HCT116 (cell line): Measurements from ENCODE around the gene PRRC2C. TPM values are rescaled to one million over a fixed set of nuclear protein-coding genes. Genes with fewer than 3 reads are reported as not detected.

Experiments used
- ATAC-seq: fragments of 200-7000 bp; cut with Tn5 transposase; 2 replicates; pipeline ENCODE4 v1.9.1; 2020; ENCODE audit warnings: mild to moderate bottlenecking, moderate library complexity
- BruUV-seq: library from RNA; stranded (reverse); fragments of 400-500 nt; replicated peaks from 2 replicates; lab custom pipeline; 2021; lab: Mats Ljungman, UMichigan
- CTCF ChIA-PET: fragments of 300-600 bp; sonication (Branson Sonifier 250); formaldehyde crosslinking; loops from one replicate; lab custom pipeline; 2021; ENCODE audit warnings: antibody characterized with exemption; lab: Charles Lee
- POLR2A ChIA-PET: fragments of 300-600, 350-600 bp; sonication (Branson Sonifier 250); formaldehyde crosslinking; loops from one replicate; lab custom pipeline; 2021; ENCODE audit warnings: antibody characterized with exemption; lab: Charles Lee
- RAD21 ChIA-PET, 2 experiments: fragments of 300-600 bp; sonication (Branson Sonifier 250); formaldehyde crosslinking; loops; one replicate each; lab custom pipeline; 2023; ENCODE audit warnings: low total read pairs in 2 of 2; ENCODE audit not compliant: uncharacterized antibody in 2 of 2, unreplicated experiment in 2 of 2, low non-redundant PET in 1 of 2; lab: Charles Lee
- DNase-seq: peaks from one replicate; pipeline ENCODE4 v3.0.0-alpha.2; 2010; ENCODE audit warnings: low read depth, low spot score
- H2AFZ ChIP-seq: fragments of 200-600 bp; shearing (Covaris generic), sonication (generic); 2 replicates; pipeline ENCODE4 v1.6.1; 2017; ENCODE audit warnings: low read depth, mixed run types, mixed read lengths, antibody characterized with exemption, low read length; ENCODE audit not compliant: poor library complexity, severe bottlenecking
- H3K27ac ChIP-seq: 2 replicates; pipeline ENCODE4 v1.5.1; 2012; ENCODE audit warnings: low read depth, low read length
- H3K27me3 ChIP-seq: fragments of 200-600 bp; sonication (generic); 2 replicates; pipeline ENCODE4 v1.6.1; 2016; ENCODE audit warnings: mixed run types, low read length, mixed read lengths; ENCODE audit not compliant: insufficient read depth
- H3K36me3 ChIP-seq, 2 experiments: fragments of 200-500 bp in 1 of 2; fragments of 200-600 bp in 1 of 2; sonication (Bioruptor generic) in 1 of 2; sonication (generic) in 1 of 2; 2 replicates each; pipeline versions ENCODE4 v1.5.1 to v1.6.1; 2014 to 2016; ENCODE audit warnings: low read length in 2 of 2, inconsistent platforms in 1 of 2, mixed read lengths in 1 of 2, mixed run types in 1 of 2; ENCODE audit not compliant: insufficient read depth in 2 of 2, control insufficient read depth in 1 of 2
- H3K4me1 ChIP-seq, 2 experiments: fragments of 200-600 bp in 1 of 2; sonication (generic) in 1 of 2; 2 replicates each; pipeline versions ENCODE4 v1.5.1 to v1.6.1; 2012 to 2017; ENCODE audit warnings: low read length in 2 of 2, inconsistent platforms in 1 of 2, mild to moderate bottlenecking in 1 of 2, mixed read lengths in 1 of 2, mixed run types in 1 of 2, moderate library complexity in 1 of 2; ENCODE audit not compliant: insufficient read depth in 2 of 2, control insufficient read depth in 1 of 2
- H3K4me2 ChIP-seq: fragments of 200-600 bp; sonication (generic); 2 replicates; pipeline ENCODE4 v1.6.1; 2017; ENCODE audit warnings: mixed run types, low read length, mixed read lengths
- H3K4me3 ChIP-seq, 2 experiments: fragments of 200-600 bp in 1 of 2; sonication (generic) in 1 of 2; replicated peaks in 1 of 2; 2 replicates each; pipeline ENCODE4 v1.5.1; 2011 to 2016; ENCODE audit warnings: low read length in 2 of 2, control low read depth in 1 of 2, low read depth in 1 of 2, mild to moderate bottlenecking in 1 of 2, mixed read lengths in 1 of 2, mixed run types in 1 of 2
- H3K79me2 ChIP-seq: fragments of 200-600 bp; sonication (generic); 2 replicates; pipeline ENCODE4 v1.6.1; 2017; ENCODE audit warnings: mild to moderate bottlenecking, mixed run types, low read length, moderate library complexity, mixed read lengths; ENCODE audit not compliant: insufficient read depth
- H3K9ac ChIP-seq: fragments of 200-600 bp; sonication (generic); 2 replicates; pipeline ENCODE4 v1.6.1; 2016; ENCODE audit warnings: low read length, mixed read lengths
- H3K9me2 ChIP-seq: fragments of 200-600 bp; sonication (generic), shearing (Covaris generic); 2 replicates; pipeline ENCODE4 v1.6.1; 2017; ENCODE audit warnings: mixed run types, mild to moderate bottlenecking, moderate library complexity; ENCODE audit not compliant: insufficient read depth
- H3K9me3 ChIP-seq, 2 experiments: fragments of 200-500 bp in 1 of 2; fragments of 200-600 bp in 1 of 2; sonication (Bioruptor generic) in 1 of 2; sonication (generic) in 1 of 2; 2 replicates each; pipeline ENCODE4 v1.6.1; 2014 to 2017; ENCODE audit warnings: low read length in 2 of 2, mixed read lengths in 2 of 2, inconsistent platforms in 1 of 2, low read depth in 1 of 2, mild to moderate bottlenecking in 1 of 2, mixed run types in 1 of 2, moderate library complexity in 1 of 2; ENCODE audit not compliant: control insufficient read depth in 1 of 2, insufficient read depth in 1 of 2
- H4K20me1 ChIP-seq: fragments of 200-600 bp; sonication (generic), shearing (Covaris generic); 2 replicates; pipeline ENCODE4 v1.6.1; 2017; ENCODE audit warnings: mixed run types, mild to moderate bottlenecking, moderate library complexity; ENCODE audit not compliant: insufficient read depth
- ATF3 ChIP-seq: IDR thresholded peaks from 2 replicates; pipeline ENCODE4 v1.6.1; 2012
- CBX3 ChIP-seq: IDR thresholded peaks from 2 replicates; pipeline ENCODE4 v1.6.1; 2012; ENCODE audit warnings: low read depth
- CEBPB ChIP-seq: IDR thresholded peaks from 2 replicates; pipeline ENCODE4 v1.6.1; 2012; ENCODE audit warnings: low read depth
- ELF1 ChIP-seq: IDR thresholded peaks from 2 replicates; pipeline ENCODE4 v1.6.1; 2012; ENCODE audit warnings: low read depth, borderline replicate concordance
- EZH2 ChIP-seq: fragments of 200-600 bp; sonication (generic); IDR thresholded peaks from 2 replicates; pipeline ENCODE4 v1.6.1; 2017; ENCODE audit warnings: antibody characterized with exemption, mixed run types
- EZH2phosphoT487 ChIP-seq: fragments of 200-600 bp; IDR thresholded peaks from 2 replicates; pipeline ENCODE4 v1.6.1; 2018; ENCODE audit warnings: antibody characterized with exemption, borderline replicate concordance
- POLR2AphosphoS5 ChIP-seq: IDR thresholded peaks from 2 replicates; pipeline ENCODE4 v1.6.1; 2011; ENCODE audit warnings: mild to moderate bottlenecking, low read depth, low read length, moderate library complexity
- SIN3A ChIP-seq: IDR thresholded peaks from 2 replicates; pipeline ENCODE4 v1.6.1; 2012; ENCODE audit warnings: low read depth
- TCF7L2 ChIP-seq: IDR thresholded peaks from 2 replicates; pipeline ENCODE4 v1.7.0; 2011; ENCODE audit warnings: borderline replicate concordance, inconsistent platforms; ENCODE audit not compliant: insufficient read depth, insufficient read length; ENCODE audit errors: extremely low read depth
- YY1 ChIP-seq: IDR thresholded peaks from 2 replicates; pipeline ENCODE4 v1.6.1; 2011; ENCODE audit warnings: low read length, low read depth, moderate library complexity, mild to moderate bottlenecking; ENCODE audit not compliant: insufficient replicate concordance; ENCODE audit errors: extremely low read depth
- ZBTB33 ChIP-seq: IDR thresholded peaks from 2 replicates; pipeline ENCODE4 v1.6.1; 2011; ENCODE audit warnings: mild to moderate bottlenecking, low read length, moderate library complexity; ENCODE audit not compliant: insufficient replicate concordance; ENCODE audit errors: extremely low read depth
- ZFX ChIP-seq: fragments of 450-650 bp; IDR thresholded peaks from 2 replicates; pipeline ENCODE4 v1.6.1; 2017
- ZNF274 ChIP-seq: fragments of 200-500 bp; sonication (Bioruptor generic); IDR thresholded peaks from 2 replicates; pipeline ENCODE4 v1.6.1; 2014; ENCODE audit warnings: mild to moderate bottlenecking, low read depth, low read length, inconsistent platforms
- intact Hi-C: fragments of 100-400 bp; cut with micrococcal nuclease; formaldehyde crosslinking; loops from 2 replicates; pipeline ENCODE4 v1.10.0; 2022
- total RNA-seq: library from RNA; stranded (reverse); gene quantifications from one replicate; pipeline ENCODE4 v1.2.1, GENCODE V29; 2021; ENCODE audit not compliant: unreplicated experiment

PRRC2C gene
- total RNA-seq, 1 experiment from 2014 or later = 154 TPM

GRCh38 chr1:171628225-171628624 lies 142.9 kb downstream of the PRRC2C start:
- no peaks in the 10 kb centered on the region for H3K9me3 ChIP-seq
- H3K4me2 ChIP-seq = no peak overlapping the region
- ATAC-seq = no peak
- no TSS peak for BruUV-seq
- no peaks in the 10 kb centered on the region for H3K36me3 ChIP-seq
- RAD21 ChIA-PET = no interaction called here
- no peaks in the 10 kb centered on the region for H3K4me1 ChIP-seq
- H3K27me3 ChIP-seq = no peaks in the 10 kb centered on the region
- no peak overlapping the region for H2AFZ ChIP-seq
- DNase-seq = no peak
- H3K79me2 ChIP-seq = no peaks in the 10 kb centered on the region
- no peak overlapping the region for H3K27ac ChIP-seq
- POLR2A ChIA-PET = no interaction called here
- intact Hi-C loops = no loop called here
- H3K9ac ChIP-seq = no peak overlapping the region
- TF ChIP-seq POLR2AphosphoS5 (no peak), YY1 (no peak), ZFX (no peak), SIN3A (no peak), ELF1 (no peak), CEBPB (no peak), ZBTB33 (no peak), ATF3 (no peak), EZH2phosphoT487 (no peak), ZNF274 (no peak), EZH2 (no peak), CBX3 (no peak), TCF7L2 (no peak)
- H3K9me2 ChIP-seq = no peaks in the 10 kb centered on the region
- H3K4me3 ChIP-seq = no peak overlapping the region
- no peaks in the 10 kb centered on the region for H4K20me1 ChIP-seq
- CTCF ChIA-PET = no interaction called here
